HEK293 (cell line): ENCODE results near the gene CAPN10.

Experiments used
- CTCF ChIA-PET: fragments of 350-600 bp; formaldehyde crosslinking; extraction: SDS; loops from one replicate; lab custom pipeline; 2021; ENCODE audit warnings: antibody characterized with exemption; lab: Yijun Ruan, JAX
- POLR2A ChIA-PET: fragments of 300-600 bp; formaldehyde crosslinking; extraction: SDS; loops from one replicate; lab custom pipeline; 2020; ENCODE audit warnings: antibody characterized with exemption, inconsistent platforms; lab: Yijun Ruan, JAX
- H3K27ac ChIP-seq: fragments of 200-500 bp; sonication (Bioruptor generic); 2 replicates; pipeline ENCODE4 v1.5.1; 2014; ENCODE audit warnings: low read depth, low read length, control low read depth, inconsistent platforms; ENCODE audit errors: extremely low read depth
- H3K36me3 ChIP-seq, 2 experiments: fragments of 200-500 bp in 1 of 2; sonication (Bioruptor generic) in 1 of 2; 1 replicate in 1 of 2; 2 replicates in 1 of 2; pipeline ENCODE4 v1.5.1; 2014 to 2017; ENCODE audit warnings: inconsistent platforms in 2 of 2, low read length in 2 of 2; ENCODE audit not compliant: control insufficient read depth in 2 of 2, insufficient read depth in 1 of 2
- H3K4me1 ChIP-seq: fragments of 200-500 bp; sonication (Bioruptor generic); 2 replicates; pipeline ENCODE4 v1.5.1; 2014; ENCODE audit warnings: mild to moderate bottlenecking, low read length, inconsistent platforms; ENCODE audit not compliant: control insufficient read depth, insufficient read depth
- H3K4me3 ChIP-seq: 2 replicates; pipeline ENCODE4 v1.5.1; 2011; ENCODE audit warnings: low read depth, mild to moderate bottlenecking, control low read depth, low read length, moderate library complexity
- H3K9me3 ChIP-seq: fragments of 200-500 bp; sonication (Bioruptor generic); 2 replicates; pipeline ENCODE4 v1.5.1; 2014; ENCODE audit warnings: low read depth, low read length, inconsistent platforms; ENCODE audit not compliant: control insufficient read depth, insufficient read depth
- OSR2 ChIP-seq: fragments of 450-650 bp; formaldehyde crosslinking; IDR thresholded peaks from 2 replicates; pipeline ENCODE4 v1.5.1; 2016; ENCODE audit warnings: missing biosample characterization, missing genetic modification characterization
- SCRT2 ChIP-seq: fragments of 450-650 bp; formaldehyde crosslinking; IDR thresholded peaks from 2 replicates; pipeline ENCODE4 v1.5.1; 2016; ENCODE audit warnings: missing biosample characterization, missing genetic modification characterization
- ZBTB48 ChIP-seq: fragments of 450-650 bp; formaldehyde crosslinking; IDR thresholded peaks from 2 replicates; pipeline ENCODE4 v1.5.1; 2016; ENCODE audit warnings: missing biosample characterization, missing genetic modification characterization
- ZNF19 ChIP-seq: fragments of 450-650 bp; formaldehyde crosslinking; IDR thresholded peaks from 2 replicates; pipeline ENCODE4; 2016; ENCODE audit warnings: missing biosample characterization, missing genetic modification characterization, low read depth
- ZNF335 ChIP-seq: fragments of 450-650 bp; formaldehyde crosslinking; conservative IDR thresholded peaks from 2 replicates; pipeline ENCODE4 v1.5.1; 2016; ENCODE audit warnings: missing biosample characterization, missing genetic modification characterization
- ZNF571 ChIP-seq: fragments of 450-650 bp; formaldehyde crosslinking; IDR thresholded peaks from 2 replicates; pipeline ENCODE4 v1.5.0; 2017; ENCODE audit warnings: missing biosample characterization, missing genetic modification characterization
- TF ChIP-seq, protein P1 (sequence below): fragments of 450-650 bp; formaldehyde crosslinking; IDR thresholded peaks from 2 replicates; pipeline ENCODE4 v1.5.1; 2017; ENCODE audit warnings: missing biosample characterization, mild to moderate bottlenecking, missing genetic modification characterization, moderate library complexity
- TF ChIP-seq, protein P2 (sequence below): fragments of 450-650 bp; formaldehyde crosslinking; IDR thresholded peaks from 2 replicates; pipeline ENCODE4 v1.5.1; 2016; ENCODE audit warnings: missing biosample characterization, missing genetic modification characterization, borderline replicate concordance
- TF ChIP-seq, protein P3 (sequence below): fragments of 450-650 bp; IDR thresholded peaks from 2 replicates; pipeline ENCODE4 v1.5.1; 2018; ENCODE audit warnings: missing biosample characterization, missing genetic modification characterization
- TF ChIP-seq, protein P4 (sequence below): fragments of 450-650 bp; formaldehyde crosslinking; IDR thresholded peaks from 2 replicates; pipeline ENCODE4 v1.5.0; 2017; ENCODE audit warnings: missing biosample characterization, missing genetic modification characterization, borderline replicate concordance

CAPN10 gene

DNA sequence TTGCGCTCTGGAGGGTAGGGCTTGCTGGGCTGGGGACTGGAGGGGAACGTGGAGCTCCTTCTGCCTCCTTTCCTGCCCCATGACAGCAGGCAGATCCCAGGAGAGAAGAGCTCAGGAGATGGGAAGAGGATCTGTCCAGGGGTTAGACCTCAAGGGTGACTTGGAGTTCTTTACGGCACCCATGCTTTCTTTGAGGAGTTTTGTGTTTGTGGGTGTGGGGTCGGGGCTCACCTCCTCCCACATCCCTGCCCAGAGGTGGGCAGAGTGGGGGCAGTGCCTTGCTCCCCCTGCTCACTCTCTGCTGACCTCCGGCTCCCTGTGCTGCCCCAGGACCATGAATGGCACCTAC is 43.1 kb downstream of the CAPN10 start:
- POLR2A ChIA-PET = interaction anchor here (0.8 kb wide), 1 partner anchor 14 kb away, joined by 4 read pairs; no protein-coding TSS in a partner anchor
- Histone ChIP-seq H3K36me3 (no peaks in the 10 kb centered on the region), H3K27ac (no peak overlapping the region), H3K4me1 (no peaks in the 10 kb centered on the region), H3K4me3 (no peak overlapping the region), H3K9me3 (no peaks in the 10 kb centered on the region)
- CTCF ChIA-PET = no interaction called here
- no peak for TF ChIP-seq ZBTB48 (tag by site-specific recombination)
- TF ChIP-seq, protein P1, sequence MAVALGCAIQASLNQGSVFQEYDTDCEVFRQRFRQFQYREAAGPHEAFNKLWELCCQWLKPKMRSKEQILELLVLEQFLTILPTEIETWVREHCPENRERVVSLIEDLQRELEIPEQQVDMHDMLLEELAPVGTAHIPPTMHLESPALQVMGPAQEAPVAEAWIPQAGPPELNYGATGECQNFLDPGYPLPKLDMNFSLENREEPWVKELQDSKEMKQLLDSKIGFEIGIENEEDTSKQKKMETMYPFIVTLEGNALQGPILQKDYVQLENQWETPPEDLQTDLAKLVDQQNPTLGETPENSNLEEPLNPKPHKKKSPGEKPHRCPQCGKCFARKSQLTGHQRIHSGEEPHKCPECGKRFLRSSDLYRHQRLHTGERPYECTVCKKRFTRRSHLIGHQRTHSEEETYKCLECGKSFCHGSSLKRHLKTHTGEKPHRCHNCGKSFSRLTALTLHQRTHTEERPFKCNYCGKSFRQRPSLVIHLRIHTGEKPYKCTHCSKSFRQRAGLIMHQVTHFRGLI (tag by site-specific recombination) = no peak

DNA sequence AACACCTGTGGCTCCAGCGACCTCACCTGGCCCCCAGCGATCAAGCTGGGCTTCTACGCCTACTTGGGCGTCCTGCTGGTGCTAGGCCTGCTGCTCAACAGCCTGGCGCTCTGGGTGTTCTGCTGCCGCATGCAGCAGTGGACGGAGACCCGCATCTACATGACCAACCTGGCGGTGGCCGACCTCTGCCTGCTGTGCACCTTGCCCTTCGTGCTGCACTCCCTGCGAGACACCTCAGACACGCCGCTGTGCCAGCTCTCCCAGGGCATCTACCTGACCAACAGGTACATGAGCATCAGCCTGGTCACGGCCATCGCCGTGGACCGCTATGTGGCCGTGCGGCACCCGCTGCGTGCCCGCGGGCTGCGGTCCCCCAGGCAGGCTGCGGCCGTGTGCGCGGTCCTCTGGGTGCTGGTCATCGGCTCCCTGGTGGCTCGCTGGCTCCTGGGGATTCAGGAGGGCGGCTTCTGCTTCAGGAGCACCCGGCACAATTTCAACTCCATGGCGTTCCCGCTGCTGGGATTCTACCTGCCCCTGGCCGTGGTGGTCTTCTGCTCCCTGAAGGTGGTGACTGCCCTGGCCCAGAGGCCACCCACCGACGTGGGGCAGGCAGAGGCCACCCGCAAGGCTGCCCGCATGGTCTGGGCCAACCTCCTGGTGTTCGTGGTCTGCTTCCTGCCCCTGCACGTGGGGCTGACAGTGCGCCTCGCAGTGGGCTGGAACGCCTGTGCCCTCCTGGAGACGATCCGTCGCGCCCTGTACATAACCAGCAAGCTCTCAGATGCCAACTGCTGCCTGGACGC is 43.6 kb downstream of the CAPN10 start:
- ChIA-PET POLR2A (no interaction called here), CTCF (interaction anchor here (1.2 kb wide), 1 partner anchor 11 kb away, joined by 3 read pairs; no protein-coding TSS in a partner anchor)
- Histone ChIP-seq H3K4me1 (no peaks in the 10 kb centered on the region), H3K9me3 (no peaks in the 10 kb centered on the region), H3K4me3 (no peak overlapping the region), H3K36me3 (no peaks in the 10 kb centered on the region), H3K27ac (no peak overlapping the region)
- TF ChIP-seq ZNF19 (tag by site-specific recombination) (no peak), ZNF335 (no peak), SCRT2 (tag by site-specific recombination) (0 out of 2 replicates have a peak, but pooled peaks have one; percentile 17), OSR2 (tag by site-specific recombination) (no peak), ZNF571 (tag by site-specific recombination) (no peak)
- TF ChIP-seq, protein P2, sequence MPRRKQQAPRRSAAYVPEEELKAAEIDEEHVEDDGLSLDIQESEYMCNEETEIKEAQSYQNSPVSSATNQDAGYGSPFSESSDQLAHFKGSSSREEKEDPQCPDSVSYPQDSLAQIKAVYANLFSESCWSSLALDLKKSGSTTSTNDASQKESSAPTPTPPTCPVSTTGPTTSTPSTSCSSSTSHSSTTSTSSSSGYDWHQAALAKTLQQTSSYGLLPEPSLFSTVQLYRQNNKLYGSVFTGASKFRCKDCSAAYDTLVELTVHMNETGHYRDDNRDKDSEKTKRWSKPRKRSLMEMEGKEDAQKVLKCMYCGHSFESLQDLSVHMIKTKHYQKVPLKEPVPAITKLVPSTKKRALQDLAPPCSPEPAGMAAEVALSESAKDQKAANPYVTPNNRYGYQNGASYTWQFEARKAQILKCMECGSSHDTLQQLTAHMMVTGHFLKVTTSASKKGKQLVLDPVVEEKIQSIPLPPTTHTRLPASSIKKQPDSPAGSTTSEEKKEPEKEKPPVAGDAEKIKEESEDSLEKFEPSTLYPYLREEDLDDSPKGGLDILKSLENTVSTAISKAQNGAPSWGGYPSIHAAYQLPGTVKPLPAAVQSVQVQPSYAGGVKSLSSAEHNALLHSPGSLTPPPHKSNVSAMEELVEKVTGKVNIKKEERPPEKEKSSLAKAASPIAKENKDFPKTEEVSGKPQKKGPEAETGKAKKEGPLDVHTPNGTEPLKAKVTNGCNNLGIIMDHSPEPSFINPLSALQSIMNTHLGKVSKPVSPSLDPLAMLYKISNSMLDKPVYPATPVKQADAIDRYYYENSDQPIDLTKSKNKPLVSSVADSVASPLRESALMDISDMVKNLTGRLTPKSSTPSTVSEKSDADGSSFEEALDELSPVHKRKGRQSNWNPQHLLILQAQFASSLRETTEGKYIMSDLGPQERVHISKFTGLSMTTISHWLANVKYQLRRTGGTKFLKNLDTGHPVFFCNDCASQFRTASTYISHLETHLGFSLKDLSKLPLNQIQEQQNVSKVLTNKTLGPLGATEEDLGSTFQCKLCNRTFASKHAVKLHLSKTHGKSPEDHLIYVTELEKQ (tag by site-specific recombination) = no peak
- TF ChIP-seq, protein P3, sequence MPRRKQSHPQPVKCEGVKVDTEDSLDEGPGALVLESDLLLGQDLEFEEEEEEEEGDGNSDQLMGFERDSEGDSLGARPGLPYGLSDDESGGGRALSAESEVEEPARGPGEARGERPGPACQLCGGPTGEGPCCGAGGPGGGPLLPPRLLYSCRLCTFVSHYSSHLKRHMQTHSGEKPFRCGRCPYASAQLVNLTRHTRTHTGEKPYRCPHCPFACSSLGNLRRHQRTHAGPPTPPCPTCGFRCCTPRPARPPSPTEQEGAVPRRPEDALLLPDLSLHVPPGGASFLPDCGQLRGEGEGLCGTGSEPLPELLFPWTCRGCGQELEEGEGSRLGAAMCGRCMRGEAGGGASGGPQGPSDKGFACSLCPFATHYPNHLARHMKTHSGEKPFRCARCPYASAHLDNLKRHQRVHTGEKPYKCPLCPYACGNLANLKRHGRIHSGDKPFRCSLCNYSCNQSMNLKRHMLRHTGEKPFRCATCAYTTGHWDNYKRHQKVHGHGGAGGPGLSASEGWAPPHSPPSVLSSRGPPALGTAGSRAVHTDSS (tag by site-specific recombination) = no peak
- TF ChIP-seq, protein P4, sequence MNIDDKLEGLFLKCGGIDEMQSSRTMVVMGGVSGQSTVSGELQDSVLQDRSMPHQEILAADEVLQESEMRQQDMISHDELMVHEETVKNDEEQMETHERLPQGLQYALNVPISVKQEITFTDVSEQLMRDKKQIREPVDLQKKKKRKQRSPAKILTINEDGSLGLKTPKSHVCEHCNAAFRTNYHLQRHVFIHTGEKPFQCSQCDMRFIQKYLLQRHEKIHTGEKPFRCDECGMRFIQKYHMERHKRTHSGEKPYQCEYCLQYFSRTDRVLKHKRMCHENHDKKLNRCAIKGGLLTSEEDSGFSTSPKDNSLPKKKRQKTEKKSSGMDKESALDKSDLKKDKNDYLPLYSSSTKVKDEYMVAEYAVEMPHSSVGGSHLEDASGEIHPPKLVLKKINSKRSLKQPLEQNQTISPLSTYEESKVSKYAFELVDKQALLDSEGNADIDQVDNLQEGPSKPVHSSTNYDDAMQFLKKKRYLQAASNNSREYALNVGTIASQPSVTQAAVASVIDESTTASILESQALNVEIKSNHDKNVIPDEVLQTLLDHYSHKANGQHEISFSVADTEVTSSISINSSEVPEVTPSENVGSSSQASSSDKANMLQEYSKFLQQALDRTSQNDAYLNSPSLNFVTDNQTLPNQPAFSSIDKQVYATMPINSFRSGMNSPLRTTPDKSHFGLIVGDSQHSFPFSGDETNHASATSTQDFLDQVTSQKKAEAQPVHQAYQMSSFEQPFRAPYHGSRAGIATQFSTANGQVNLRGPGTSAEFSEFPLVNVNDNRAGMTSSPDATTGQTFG (tag by site-specific recombination) = no peak
